Vagina (tissue), 2 donors: Measurements from ENCODE around the gene TMEM11.

Source experiments
- CTCF ChIP-seq, 3 experiments: fragments of 450-650 bp in 2 of 3; fragments of 200-600 bp in 1 of 3; sonication (generic) in 1 of 3; IDR thresholded peaks; one replicate each; pipeline ENCODE4 v1.5.1; 2017 to 2019; ENCODE audit warnings: antibody characterized with exemption in 3 of 3, mild to moderate bottlenecking in 2 of 3, moderate library complexity in 2 of 3
- POLR2A ChIP-seq, 2 donors: fragments of 450-650 bp; IDR thresholded peaks; one replicate each; pipeline ENCODE4 v1.6.1; 2017; ENCODE audit warnings: antibody characterized with exemption in 2 of 2, mild to moderate bottlenecking in 2 of 2, moderate library complexity in 2 of 2
- POLR2AphosphoS5 ChIP-seq, 2 donors: sonication (generic); formaldehyde crosslinking; IDR thresholded peaks; one replicate each; pipeline ENCODE4 v1.9.0; 2017; ENCODE audit warnings: antibody characterized with exemption in 2 of 2, mild to moderate bottlenecking in 2 of 2, low read depth in 1 of 2; ENCODE audit not compliant: insufficient read depth in 1 of 2

- TF ChIP-seq CTCF (IDR thresholded peaks at IDR 0.05) (no peak), POLR2AphosphoS5 (IDR thresholded peaks at IDR 0.05; ENCODE audit: insufficient read depth in 1 of 2, low read depth in 1 of 2) (no peak), POLR2A (IDR thresholded peaks at IDR 0.05) (no peak)
These were observed 39.2 kb downstream of the TMEM11 start for GRCh38 chr17:21174713-21175112.
